OCI-LY7 (cell line): ENCODE measurements around the gene PARL. TPM values are rescaled to one million over a fixed set of nuclear protein-coding genes. Genes with fewer than 3 reads are reported as not detected.

Experiments
- BruUV-seq: library from RNA; stranded (reverse); fragments of 400-500 nt; replicated peaks from 2 replicates; lab custom pipeline; 2021; lab: Mats Ljungman, UMichigan
- CTCF ChIA-PET: fragments of 300-600 bp; sonication (Branson Sonifier 250); formaldehyde crosslinking; loops from one replicate; lab custom pipeline; 2022; ENCODE audit warnings: antibody characterized with exemption; ENCODE audit not compliant: unreplicated experiment; lab: Charles Lee
- POLR2A ChIA-PET: fragments of 300-600 bp; sonication (Branson Sonifier 250); formaldehyde crosslinking; loops from one replicate; lab custom pipeline; 2022; ENCODE audit warnings: antibody characterized with exemption; lab: Charles Lee
- DNase-seq: peaks from one replicate; pipeline ENCODE4 v3.0.0-alpha.2; 2015; ENCODE audit warnings: low spot score
- H2AFZ ChIP-seq: fragments of 200-600 bp; sonication (generic), shearing (Covaris generic); 2 replicates; pipeline ENCODE4 v1.6.1; 2014; ENCODE audit warnings: mild to moderate bottlenecking, antibody characterized with exemption, low read length, moderate library complexity
- H3K27ac ChIP-seq: fragments of 200-600 bp; sonication (generic); 2 replicates; pipeline ENCODE4 v1.5.1; 2014; ENCODE audit warnings: mixed run types, low read depth, mild to moderate bottlenecking, moderate library complexity, low read length, inconsistent platforms; ENCODE audit not compliant: poor library complexity, severe bottlenecking
- H3K36me3 ChIP-seq: fragments of 200-600 bp; sonication (generic); 2 replicates; pipeline ENCODE4 v1.6.1; 2014; ENCODE audit warnings: mild to moderate bottlenecking, antibody characterized with exemption, low read length, moderate library complexity, mixed read lengths; ENCODE audit not compliant: insufficient read depth
- H3K4me1 ChIP-seq: fragments of 200-600 bp; sonication (generic); 2 replicates; pipeline ENCODE4 v1.5.1; 2014; ENCODE audit warnings: mild to moderate bottlenecking, low read length; ENCODE audit not compliant: insufficient read depth, poor library complexity, severe bottlenecking
- H3K4me2 ChIP-seq: fragments of 200-600 bp; sonication (generic); 2 replicates; pipeline ENCODE4 v1.6.1; 2014; ENCODE audit warnings: mild to moderate bottlenecking, low read length
- H3K4me3 ChIP-seq: fragments of 200-600 bp; sonication (generic); 2 replicates; pipeline ENCODE4 v1.5.1; 2014; ENCODE audit warnings: mild to moderate bottlenecking, low read depth, low read length; ENCODE audit not compliant: poor library complexity, severe bottlenecking
- H3K79me2 ChIP-seq: fragments of 200-600 bp; sonication (generic); 2 replicates; pipeline ENCODE4 v1.6.1; 2016; ENCODE audit warnings: low read depth, mild to moderate bottlenecking, low read length, moderate library complexity, mixed read lengths; ENCODE audit not compliant: insufficient read depth
- H3K9me2 ChIP-seq: fragments of 200-600 bp; sonication (generic); 2 replicates; pipeline ENCODE4 v1.6.1; 2016; ENCODE audit warnings: mild to moderate bottlenecking, low read length, mixed read lengths; ENCODE audit not compliant: insufficient read depth
- H3K9me3 ChIP-seq: fragments of 200-600 bp; sonication (generic); 2 replicates; pipeline ENCODE4 v1.6.1; 2014; ENCODE audit warnings: mild to moderate bottlenecking, mixed run types, low read length, mixed read lengths
- H4K20me1 ChIP-seq: fragments of 200-600 bp; sonication (generic); 2 replicates; pipeline ENCODE4 v1.6.1; 2014; ENCODE audit warnings: mild to moderate bottlenecking, antibody characterized with exemption, low read length, moderate library complexity, mixed read lengths; ENCODE audit not compliant: insufficient read depth
- CTCF ChIP-seq: fragments of 200-600 bp; sonication (generic); conservative IDR thresholded peaks from 2 replicates; pipeline ENCODE4 v1.5.1; 2014; ENCODE audit warnings: mild to moderate bottlenecking, antibody characterized with exemption, low read length, moderate library complexity, mixed read lengths
- EZH2phosphoT487 ChIP-seq: fragments of 200-600 bp; sonication (generic); IDR thresholded peaks from 2 replicates; pipeline ENCODE4 v1.6.1; 2018; ENCODE audit warnings: low read depth, borderline replicate concordance, mild to moderate bottlenecking, mixed run types, antibody characterized with exemption, low read length, moderate library complexity, mixed read lengths
- intact Hi-C: fragments of 100-400 bp; cut with micrococcal nuclease; formaldehyde crosslinking; loops from one replicate; pipeline ENCODE4 v1.10.0; 2022; ENCODE audit not compliant: unreplicated experiment
- total RNA-seq, 2 experiments: library from RNA; depleted of rRNA in 1 of 2; stranded (reverse); fragments of >200 nt in 1 of 2; shearing (Covaris generic) in 1 of 2; gene quantifications; 2 replicates each; pipeline ENCODE4 v1.2.3, GENCODE V29; 2014 to 2022

PARL gene
- total RNA-seq, 2 experiments from 2014 or later, result 43.5 to 69.3 TPM

GRCh38 chr3:183897606-183898005 is 12.9 kb upstream of the PARL start:
- DNase-seq, result no peak
- Histone ChIP-seq H2AFZ (no peak overlapping the region), H3K79me2 (no peaks in the 10 kb centered on the region), H3K9me2 (no peaks in the 10 kb centered on the region), H3K36me3 (no peaks in the 10 kb centered on the region), H3K27ac (no peak overlapping the region), H4K20me1 (no peaks in the 10 kb centered on the region), H3K4me1 (peaks cover 5% of the 10 kb centered on the region), H3K9me3 (no peaks in the 10 kb centered on the region), H3K4me3 (no peak overlapping the region), H3K4me2 (no peak overlapping the region)
- TF ChIP-seq CTCF (no peak), EZH2phosphoT487 (no peak)
- ChIA-PET POLR2A (interaction anchor here (0.6 to 4.1 kb wide), 6 partner anchors 19 to 237 kb away, joined by 3 to 28 read pairs (median 4); partner anchors contain the start of gene ABCC5), CTCF (interaction anchor here (1.4 kb wide), 1 partner anchor 121 kb away, joined by 3 read pairs; no protein-coding TSS in a partner anchor)
- BruUV-seq, result no TSS peak
- intact Hi-C loops, result loop anchor here (5.0 kb wide), 1 partner anchor 240 kb away; the partner anchor contains the start of gene EIF2B5

GRCh38 chr3:183896610-183897009 is 11.9 kb upstream of the PARL start:
- H3K79me2 ChIP-seq, result no peaks in the 10 kb centered on the region
- TF ChIP-seq EZH2phosphoT487, result no peak
- no peak overlapping the region for H3K27ac ChIP-seq
- H4K20me1 ChIP-seq, result no peaks in the 10 kb centered on the region
- no peaks in the 10 kb centered on the region for H3K9me2 ChIP-seq
- no peaks in the 10 kb centered on the region for H3K36me3 ChIP-seq
- no peak for DNase-seq
- H3K4me2 ChIP-seq, result no peak overlapping the region
- H3K4me1 ChIP-seq, result peaks cover 5% of the 10 kb centered on the region
- no peaks in the 10 kb centered on the region for H3K9me3 ChIP-seq
- CTCF ChIA-PET, result interaction anchor here (0.6 to 1.3 kb wide), 4 partner anchors 110 to 642 kb away, joined by 3 to 4 read pairs (median 3); partner anchors contain the start of gene EEF1AKMT4
- no peak overlapping the region for H3K4me3 ChIP-seq
- no peak overlapping the region for H2AFZ ChIP-seq
- intact Hi-C loops, result loop anchor here (5.0 kb wide), 1 partner anchor 241 kb away; the partner anchor contains the start of gene EIF2B5
- no TSS peak for BruUV-seq
- POLR2A ChIA-PET, result interaction anchor here (0.6 to 4.1 kb wide), 3 partner anchors 119 to 556 kb away, joined by 3 to 28 read pairs (median 5); partner anchors contain the start of gene ABCC5

GRCh38 chr3:183896184-183896583 is 11.5 kb upstream of the PARL start:
- Histone ChIP-seq H3K4me3 (no peak overlapping the region), H3K27ac (no peak overlapping the region), H2AFZ (no peak overlapping the region), H3K4me2 (no peak overlapping the region), H3K36me3 (no peaks in the 10 kb centered on the region), H3K79me2 (no peaks in the 10 kb centered on the region), H3K9me2 (no peaks in the 10 kb centered on the region), H3K9me3 (no peaks in the 10 kb centered on the region), H4K20me1 (no peaks in the 10 kb centered on the region), H3K4me1 (peaks cover 5% of the 10 kb centered on the region)
- CTCF ChIA-PET, result interaction anchor here (0.5 to 1.3 kb wide), 7 partner anchors 11 to 838 kb away, joined by 3 to 4 read pairs (median 3); partner anchors contain the start of gene EEF1AKMT4
- no TSS peak for BruUV-seq
- POLR2A ChIA-PET, result interaction anchor here (0.6 to 4.1 kb wide), 4 partner anchors 119 to 557 kb away, joined by 3 to 28 read pairs (median 5); partner anchors contain the start of gene ABCC5
- DNase-seq, result no peak
- intact Hi-C loops, result loop anchor here (5.0 kb wide), 1 partner anchor 241 kb away; the partner anchor contains the start of gene EIF2B5
- no peak for TF ChIP-seq EZH2phosphoT487
- TF ChIP-seq CTCF, result no peak
